HG03432 (cell line): Measurements from ENCODE around the gene C5orf58.
"Not testable (repeated sequence)": the region's sequence is repeated elsewhere in the genome, so short reads cannot be mapped to it uniquely, and the experiment has no call there.

Experiments used
- ATAC-seq: cut with Tn5 transposase; IDR thresholded peaks from one replicate; pipeline ENCODE4 v1.9.1; 2021; ENCODE audit warnings: mild to moderate bottlenecking, moderate library complexity; ENCODE audit not compliant: unreplicated experiment

Gene C5orf58

GRCh38 chr5:170223360-170223759, 9.4 kb upstream of the C5orf58 start:
- no peak for ATAC-seq

GRCh38 chr5:170223906-170224305, 8.9 kb upstream of the C5orf58 start:
- no peak for ATAC-seq

GRCh38 chr5:170225326-170226128, 7.3 kb upstream of the C5orf58 start:
- ATAC-seq: peak; percentile 74

DNA sequence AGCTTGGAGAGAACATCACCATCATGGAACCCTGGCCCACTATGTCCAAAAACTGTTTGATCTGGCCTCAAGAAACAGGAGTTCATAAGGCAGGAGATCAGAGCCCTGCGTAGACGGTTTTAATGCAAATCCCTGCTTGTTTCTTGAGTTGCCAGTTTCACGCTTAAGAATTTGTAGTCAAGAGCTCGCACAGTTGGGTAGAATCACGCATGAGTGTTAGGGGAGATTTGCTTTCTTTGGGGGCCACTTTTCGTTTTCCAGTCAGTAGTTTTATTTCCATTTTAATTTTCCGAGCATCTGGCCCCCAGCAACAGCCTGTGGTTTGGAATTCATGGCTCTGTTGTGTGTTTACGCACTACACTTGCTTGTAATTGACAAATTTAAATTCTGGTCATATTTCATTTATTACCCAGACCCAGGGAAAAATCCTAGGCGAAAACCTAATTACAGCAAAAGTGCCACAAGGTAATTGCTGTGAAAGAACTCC, 6.6 kb upstream of the C5orf58 start:
- ATAC-seq: no peak

- no peak for ATAC-seq
Observed at GRCh38 chr5:170226661-170227060, 6.1 kb upstream of the C5orf58 start.

GRCh38 chr5:170228762-170229435, 3.9 kb upstream of the C5orf58 start:
- ATAC-seq: no peak

GRCh38 chr5:170233358-170233892, 640 bp downstream of the C5orf58 start:
- ATAC-seq: no peak

DNA sequence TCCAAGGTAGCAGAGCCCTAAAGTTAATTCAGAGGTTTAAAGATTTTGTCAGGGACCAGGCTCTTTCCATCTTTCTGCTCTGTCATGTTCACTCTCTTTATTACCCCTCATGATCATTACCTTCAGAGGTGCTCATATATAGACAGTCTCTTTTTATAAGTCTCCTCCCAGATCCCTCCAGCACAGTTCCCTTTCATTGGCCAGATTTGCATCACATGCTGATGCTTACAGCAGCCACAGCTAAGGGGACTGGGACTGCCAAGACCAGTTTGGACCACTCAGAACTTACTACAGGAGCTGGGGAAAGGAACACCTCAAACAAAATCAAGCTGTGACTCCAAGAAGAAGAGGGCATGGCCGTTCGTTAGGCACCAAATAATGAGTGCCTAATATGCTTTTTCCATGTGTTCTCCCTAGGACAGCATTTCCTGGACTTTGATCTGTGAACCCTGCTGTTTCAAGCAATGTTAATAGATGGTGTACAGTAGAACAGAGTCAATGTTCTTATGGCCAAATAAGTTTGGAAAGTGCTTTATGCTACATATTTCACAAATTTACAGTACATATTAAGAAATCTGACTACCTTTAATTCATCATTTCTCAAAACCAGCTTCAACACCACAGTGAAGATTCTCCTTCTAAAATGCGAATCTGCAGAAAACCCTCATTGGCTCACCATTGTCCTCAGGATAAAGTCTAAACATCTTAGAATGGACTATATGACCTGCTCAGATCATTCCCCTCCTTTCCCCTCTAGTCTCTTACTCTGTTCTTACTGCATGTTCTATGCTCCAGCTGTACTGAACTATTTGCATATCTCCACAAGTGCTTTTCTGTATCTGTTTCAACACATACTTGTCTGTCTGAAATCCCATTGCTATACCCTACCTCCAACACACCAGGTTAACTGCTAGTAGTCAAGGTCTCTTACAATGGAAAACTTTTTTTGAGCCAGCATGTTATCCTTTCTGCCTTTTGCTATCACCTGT, 3.4 kb downstream of the C5orf58 start:
- peak; percentile 57 for ATAC-seq

DNA sequence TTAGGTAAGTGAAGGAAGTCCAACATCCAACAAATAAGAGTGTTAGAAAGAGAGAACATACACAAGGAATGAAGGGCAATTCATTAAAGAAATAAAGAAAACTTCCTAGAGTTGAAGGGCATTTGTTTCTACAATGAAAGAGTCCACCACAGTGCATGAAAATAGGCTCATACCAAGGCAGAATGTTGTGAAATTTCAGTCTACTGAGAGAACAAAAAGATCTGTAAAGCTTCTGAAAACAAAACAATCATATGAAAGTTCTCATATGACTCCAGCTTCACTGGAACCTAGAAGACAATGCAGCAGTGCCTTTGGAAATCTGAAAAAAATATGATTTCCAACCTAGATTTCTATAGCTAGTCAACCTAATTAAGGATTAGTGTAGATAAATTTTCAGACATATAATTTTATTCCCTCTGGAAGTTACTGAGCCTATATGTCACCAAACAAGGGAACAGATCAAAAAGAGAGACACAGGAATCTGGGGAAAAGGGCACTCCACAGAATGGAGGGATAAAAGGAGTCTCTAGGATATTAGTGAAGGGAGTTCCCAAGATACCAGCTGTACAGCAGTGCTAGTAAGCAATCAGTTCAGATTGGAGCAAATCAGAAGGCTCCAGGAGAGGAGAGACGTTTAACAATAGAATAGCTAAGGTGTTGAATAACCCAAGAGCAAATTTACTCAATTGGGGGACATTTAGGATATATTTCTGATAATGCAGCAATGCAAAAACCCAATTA, 5.8 kb downstream of the C5orf58 start:
- no peak for ATAC-seq

DNA sequence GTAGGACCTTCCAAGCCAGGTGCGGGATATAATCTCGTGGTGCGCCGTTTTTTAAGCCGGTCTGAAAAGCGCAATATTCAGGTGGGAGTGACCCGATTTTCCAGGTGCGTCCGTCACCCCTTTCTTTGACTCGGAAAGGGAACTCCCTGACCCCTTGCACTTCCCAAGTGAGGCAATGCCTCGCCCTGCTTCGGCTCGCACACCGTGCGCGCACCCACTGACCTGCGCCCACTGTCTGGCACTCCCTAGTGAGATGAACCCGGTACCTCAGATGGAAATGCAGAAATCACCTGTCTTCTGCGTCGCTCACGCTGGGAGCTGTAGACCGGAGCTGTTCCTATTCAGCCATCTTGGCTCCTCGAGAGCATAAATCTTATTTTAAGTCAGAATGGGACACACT, 12.7 kb downstream of the C5orf58 start:
- ATAC-seq: not testable (repeated sequence)

DNA sequence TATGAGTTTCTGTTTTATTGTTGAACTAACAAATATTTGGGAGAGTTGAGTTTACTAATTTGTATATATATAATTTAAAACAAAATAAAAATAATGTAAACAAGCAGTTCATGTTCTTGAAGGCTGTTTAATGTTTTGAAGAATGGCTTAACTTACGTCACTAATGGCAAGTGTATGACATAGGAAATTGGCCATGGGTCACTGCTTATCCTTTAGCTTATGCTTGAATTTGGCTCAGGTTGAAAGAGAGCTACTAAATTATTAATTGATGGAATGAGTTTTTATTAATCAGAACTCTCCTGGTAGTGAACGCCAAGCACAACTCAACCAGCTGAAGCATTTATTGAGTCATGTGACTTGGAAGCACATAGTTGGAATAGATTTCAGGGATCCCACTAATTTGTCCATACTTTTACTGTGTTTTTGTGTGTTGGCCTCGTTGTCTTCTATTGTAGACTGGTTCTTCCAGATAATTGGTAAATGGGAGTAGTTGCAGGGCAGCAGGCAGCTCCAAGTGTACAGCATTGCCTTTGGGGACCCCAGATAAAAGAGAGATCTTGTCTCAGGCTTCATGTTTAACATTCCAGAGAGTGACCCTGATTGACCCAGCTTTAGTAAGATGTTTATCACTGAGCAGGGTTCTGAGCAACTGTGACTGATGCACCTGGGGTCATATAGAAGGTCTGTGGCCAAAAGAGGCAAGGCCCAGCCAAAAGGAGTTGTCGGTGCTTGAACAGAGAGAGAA, 13.5 kb downstream of the C5orf58 start:
- ATAC-seq: no peak

GRCh38 chr5:170247363-170247762, 14.6 kb downstream of the C5orf58 start:
- ATAC-seq: no peak

- ATAC-seq: no peak
Observed at GRCh38 chr5:170248172-170248930, 15.6 kb downstream of the C5orf58 start.

DNA sequence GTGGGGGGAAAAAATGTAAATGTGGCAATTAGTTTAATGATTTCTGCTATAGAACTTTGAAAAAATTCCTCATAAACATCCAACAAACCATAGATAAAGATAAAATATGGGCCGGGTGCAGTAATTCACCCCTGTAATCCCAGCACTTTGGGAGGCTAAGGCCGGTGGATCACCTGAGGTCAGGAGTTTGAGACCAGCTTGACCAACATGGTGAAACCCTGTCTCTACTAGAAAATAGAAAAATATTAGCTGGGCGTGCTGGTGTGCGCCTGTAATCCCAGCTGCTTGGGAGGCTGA, 16.1 kb downstream of the C5orf58 start:
- not testable (repeated sequence) for ATAC-seq

- ATAC-seq: no peak
Observed at GRCh38 chr5:170249355-170249754, 16.6 kb downstream of the C5orf58 start.

DNA sequence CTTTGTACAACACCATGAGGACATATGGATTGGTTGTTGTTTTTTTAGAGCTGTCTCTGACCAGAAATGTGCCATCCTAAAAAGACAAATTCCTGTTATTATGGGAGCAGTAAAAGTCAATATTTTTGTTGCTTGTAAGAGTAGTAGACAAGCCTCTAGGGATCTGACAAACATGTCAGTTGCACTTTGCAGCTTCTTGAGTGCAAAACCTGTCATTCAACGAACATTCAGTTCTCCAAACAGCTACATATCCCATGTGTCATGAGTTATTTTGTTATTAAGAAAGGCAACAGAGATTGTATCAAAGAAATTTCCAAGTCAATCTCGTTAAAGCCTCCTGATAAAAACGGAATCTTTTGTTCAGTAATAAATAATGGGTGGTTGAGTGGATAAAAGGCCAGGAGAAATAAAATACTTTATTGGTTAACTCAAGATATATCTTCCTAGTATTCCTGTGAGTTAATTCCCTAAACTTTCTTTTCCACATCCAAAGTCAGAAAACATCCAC, 18.1 kb downstream of the C5orf58 start:
- no peak for ATAC-seq

DNA sequence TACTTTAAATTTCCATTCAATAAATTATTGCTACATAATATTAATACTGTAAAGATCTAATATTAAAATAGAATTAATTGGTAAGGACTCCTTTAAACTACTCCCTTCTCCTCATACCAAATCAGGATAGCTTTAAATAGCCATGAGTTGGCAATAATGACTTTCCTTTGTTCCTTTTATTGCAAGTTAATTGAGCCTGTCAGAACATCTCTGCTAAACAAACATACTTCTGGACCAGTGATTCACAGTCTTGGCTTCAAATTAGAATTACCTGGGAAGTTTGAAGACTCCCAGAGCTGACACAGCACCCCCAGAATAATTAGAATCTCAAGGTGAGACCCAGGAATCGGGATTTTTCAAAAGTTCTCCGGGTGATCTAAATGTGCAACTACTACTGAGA, 18.7 kb downstream of the C5orf58 start:
- no peak for ATAC-seq

- ATAC-seq: no peak
Observed at GRCh38 chr5:170252109-170252508, 19.3 kb downstream of the C5orf58 start.
